Femur (tissue), 1 donor: ENCODE results near the gene ZNF672.
"Not testable (repeated sequence)": the region's sequence is repeated elsewhere in the genome, so short reads cannot be mapped to it uniquely, and the experiment has no call there.

Experiments used
- DNase-seq: peaks from one replicate; pipeline ENCODE4 v3.0.0-alpha.2; 2017

ZNF672 gene

GRCh38 chr1:248837781-248838356 lies at the start of gene ZNF672:
ZNF672 (plus strand) TSS chr1:248838224; CDS start chr1:248847275, 9,051 bp downstream.
- peak; percentile 99 for DNase-seq

- no peak for DNase-seq
Measured at GRCh38 chr1:248788327-248788726, 49.7 kb upstream of the ZNF672 start.

- not testable (repeated sequence) for DNase-seq
Measured at GRCh38 chr1:248789337-248789736, 48.7 kb upstream of the ZNF672 start.

GRCh38 chr1:248790456-248790855 lies 47.6 kb upstream of the ZNF672 start:
- no peak for DNase-seq

- no peak for DNase-seq
Measured at GRCh38 chr1:248791010-248791409, 47.0 kb upstream of the ZNF672 start.

- DNase-seq = no peak
Measured at GRCh38 chr1:248792342-248792741, 45.7 kb upstream of the ZNF672 start.

- no peak for DNase-seq
Measured at GRCh38 chr1:248793592-248793991, 44.4 kb upstream of the ZNF672 start.

DNA sequence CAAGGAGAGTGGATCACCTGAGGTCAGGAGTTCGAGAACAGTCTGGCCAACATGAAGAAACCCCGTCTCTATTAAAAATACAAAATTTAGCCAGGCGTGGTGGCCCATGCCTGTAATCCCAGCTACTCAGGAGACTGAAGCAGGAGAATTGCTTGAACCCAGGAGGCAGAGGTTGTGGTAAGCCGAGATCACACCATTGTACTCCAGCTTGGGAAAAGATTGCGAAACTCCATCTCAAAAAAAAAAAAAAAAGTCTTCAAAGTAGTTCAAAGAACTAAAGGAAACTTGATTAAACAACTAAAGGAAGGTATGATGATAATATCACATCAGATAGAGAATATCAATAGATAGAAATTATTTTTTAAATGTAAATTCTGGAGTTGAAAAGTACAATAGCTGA lies 43.4 kb upstream of the ZNF672 start:
- DNase-seq = not testable (repeated sequence)

- no peak for DNase-seq
Measured at GRCh38 chr1:248798791-248799190, 39.2 kb upstream of the ZNF672 start.

- no peak for DNase-seq
Measured at GRCh38 chr1:248800459-248800858, 37.6 kb upstream of the ZNF672 start.

GRCh38 chr1:248802454-248802853 lies 35.6 kb upstream of the ZNF672 start:
- DNase-seq = no peak

- DNase-seq = not testable (repeated sequence)
Measured at GRCh38 chr1:248803501-248803900, 34.5 kb upstream of the ZNF672 start.

DNA sequence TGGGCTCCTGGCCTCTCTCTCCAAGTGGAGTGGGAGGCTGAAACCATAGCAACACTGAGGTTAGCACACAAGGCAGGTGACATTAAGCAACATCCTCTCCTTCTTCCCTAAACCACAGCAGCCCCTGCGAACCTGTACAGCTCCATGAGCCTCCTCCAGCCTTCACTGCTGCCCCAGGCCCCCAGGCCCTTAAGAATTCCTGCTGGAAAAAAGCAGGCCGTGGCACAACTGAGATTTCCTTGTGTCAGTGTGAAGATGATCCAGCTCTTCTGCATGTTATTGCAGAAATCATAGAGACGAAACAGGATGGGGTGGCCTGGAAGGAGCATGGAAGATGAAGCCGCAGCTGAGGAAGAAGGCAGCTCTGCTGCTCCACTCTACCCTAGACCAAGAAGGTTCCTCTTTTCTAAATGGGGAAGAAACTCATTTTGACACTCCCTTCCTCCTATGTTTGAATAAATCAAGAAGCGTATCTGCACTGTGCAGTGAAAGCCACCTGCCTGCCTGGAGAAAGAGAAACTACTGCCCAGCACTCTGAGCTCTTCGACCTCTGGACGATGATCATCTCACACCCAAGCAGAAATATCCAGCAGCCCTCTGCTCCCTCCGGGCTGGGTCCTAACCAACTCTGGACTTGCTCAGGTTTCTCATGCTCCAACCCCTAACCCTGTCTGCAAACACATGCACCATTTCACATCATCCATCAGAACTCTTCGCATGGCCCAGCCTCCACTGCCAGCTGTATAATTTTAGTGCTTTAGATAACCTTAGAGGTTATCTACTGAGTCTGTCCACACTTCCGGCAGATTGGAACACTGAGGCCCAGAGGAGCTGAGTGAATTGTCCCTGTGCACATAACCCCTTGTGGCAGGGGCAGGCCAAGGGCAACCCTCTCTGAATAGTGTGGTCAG lies 33.0 kb upstream of the ZNF672 start:
- no peak for DNase-seq

- no peak for DNase-seq
Measured at GRCh38 chr1:248805876-248806275, 32.1 kb upstream of the ZNF672 start.

DNA sequence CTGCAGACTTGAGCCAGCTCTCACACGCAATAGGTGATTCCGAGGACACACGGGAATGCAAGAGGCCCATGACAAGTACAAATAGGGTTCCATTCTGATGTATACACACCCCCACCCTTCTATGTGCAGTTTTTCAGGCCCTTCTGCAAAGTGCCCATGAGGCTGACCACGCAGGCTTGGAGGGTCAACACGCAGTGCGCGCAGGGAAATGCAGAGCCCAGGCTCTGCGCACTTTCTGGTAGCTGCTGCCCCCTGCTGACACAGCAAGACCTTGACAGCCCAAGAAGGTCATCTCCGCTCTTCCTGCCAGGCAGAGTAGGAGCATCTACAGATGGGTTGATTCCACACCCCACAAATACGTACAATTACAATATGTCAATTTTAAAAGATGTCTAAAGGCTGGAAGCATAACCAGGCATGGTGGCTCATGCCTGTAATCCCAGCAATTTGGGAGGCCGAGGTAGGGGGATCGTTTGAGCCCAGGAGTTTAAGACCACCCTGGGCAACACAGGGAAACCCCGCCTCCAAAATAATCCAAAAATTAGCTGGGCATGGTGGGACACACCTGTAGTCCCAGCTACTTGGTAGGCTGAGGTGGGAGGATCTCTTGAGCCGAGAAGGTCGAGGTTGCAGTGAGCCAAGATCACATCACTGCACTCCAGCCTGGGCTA lies 30.8 kb upstream of the ZNF672 start:
- DNase-seq = peak; percentile 49

- DNase-seq = no peak
Measured at GRCh38 chr1:248808876-248809275, 29.1 kb upstream of the ZNF672 start.

DNA sequence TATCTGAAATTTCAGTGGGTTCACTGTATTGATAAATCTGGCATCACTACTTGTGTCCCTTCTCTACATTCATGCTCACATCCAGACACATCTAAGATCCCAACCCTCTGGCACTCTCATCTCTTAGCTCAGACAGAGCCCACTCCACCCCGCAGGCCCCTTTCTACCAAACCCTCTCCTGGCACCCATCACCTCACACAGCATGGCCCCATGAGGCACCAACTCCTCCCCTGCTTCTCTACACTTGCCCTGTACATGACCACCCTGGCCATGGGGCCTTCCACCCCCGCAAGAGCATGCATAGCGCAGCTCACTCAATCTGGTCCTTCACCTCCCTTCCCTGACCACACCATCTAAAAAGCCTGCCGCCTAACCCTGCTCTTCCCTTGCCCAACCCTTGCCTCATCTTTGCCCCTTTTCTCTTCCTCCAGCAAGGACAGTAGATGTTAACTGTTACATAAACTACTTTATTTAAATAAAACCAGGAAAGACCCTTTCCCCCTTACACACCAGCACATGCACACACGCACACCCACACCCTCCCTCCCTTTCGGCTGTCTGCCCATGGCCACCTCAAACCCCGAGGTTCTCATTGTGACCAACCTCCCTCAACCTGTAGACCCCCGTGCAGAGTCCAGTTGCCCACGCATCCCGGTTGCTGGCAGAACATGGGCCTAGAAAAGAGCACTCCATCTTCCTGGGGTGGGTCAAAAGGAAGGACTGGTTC lies 27.9 kb upstream of the ZNF672 start:
- no peak for DNase-seq

DNA sequence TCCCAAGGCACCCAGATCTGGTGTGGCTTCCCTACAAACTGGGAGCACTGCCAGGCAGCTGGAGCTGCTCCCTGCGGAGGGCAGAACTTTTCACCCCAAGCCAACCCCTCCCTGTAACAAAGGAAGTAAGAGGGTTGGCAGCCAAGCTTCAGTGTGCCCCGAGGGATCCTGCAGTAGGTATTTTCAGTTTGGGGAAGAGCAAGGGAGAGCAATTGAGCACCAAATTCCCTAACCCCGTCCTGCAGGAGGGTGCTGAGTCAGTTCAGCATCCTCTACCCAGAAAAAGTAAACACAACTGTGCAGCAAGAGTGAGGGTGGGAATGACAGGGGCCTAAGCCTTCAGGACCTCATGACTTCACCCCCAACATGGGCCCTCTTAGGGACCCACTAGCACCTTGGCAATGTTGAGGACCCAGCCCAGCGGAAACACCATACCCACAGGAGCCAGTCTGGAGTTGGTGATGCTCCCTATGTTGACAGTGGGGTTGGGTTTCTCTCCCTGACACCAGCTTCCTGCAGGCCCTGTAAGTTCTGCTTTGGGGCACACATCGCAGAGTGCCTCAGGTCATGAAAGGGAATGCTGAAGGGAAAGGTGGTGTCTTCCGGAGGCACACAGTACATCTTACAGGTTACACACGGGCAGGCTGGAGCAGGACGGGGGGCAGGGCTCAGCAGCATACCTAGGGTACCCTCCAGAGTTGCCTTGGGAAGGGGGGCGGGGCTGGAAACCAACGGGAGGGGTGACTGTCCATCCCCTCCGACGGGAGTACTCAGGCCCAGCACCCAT lies 27.1 kb upstream of the ZNF672 start:
- DNase-seq = no peak

- no peak for DNase-seq
Measured at GRCh38 chr1:248811514-248812490, 26.2 kb upstream of the ZNF672 start.

GRCh38 chr1:248812736-248813425 lies 25.1 kb upstream of the ZNF672 start:
- no peak for DNase-seq
